Activated naive CD4-positive, alpha-beta T cell (primary cell): ENCODE data around the gene SLC6A11.

Source experiments
- DNase-seq, 4 experiments: peaks; one replicate each; lab custom pipeline; 2025; lab: John Stamatoyannopoulos, UW

SLC6A11 gene

DNA sequence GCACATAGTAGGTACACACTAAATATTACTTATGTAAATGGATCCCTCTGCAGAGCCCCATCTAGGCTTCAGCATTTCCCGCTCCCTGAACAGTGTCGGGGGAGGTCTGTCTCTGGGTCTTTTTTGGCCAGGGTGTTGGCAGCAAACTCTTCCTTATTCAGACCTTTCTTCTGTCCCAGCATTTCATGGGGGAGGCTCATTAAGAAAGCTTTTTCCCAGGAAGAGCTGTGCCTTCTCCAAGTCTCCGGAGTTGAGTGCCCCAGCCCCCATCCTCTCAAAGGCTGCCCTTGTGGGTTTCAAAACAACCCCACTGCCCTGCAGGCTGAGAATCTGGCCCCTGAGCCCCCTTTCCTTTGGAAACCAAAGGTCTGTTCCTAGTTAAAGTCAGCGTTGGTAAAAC is 25.1 kb downstream of the SLC6A11 start:
- DNase-seq = no peak

DNA sequence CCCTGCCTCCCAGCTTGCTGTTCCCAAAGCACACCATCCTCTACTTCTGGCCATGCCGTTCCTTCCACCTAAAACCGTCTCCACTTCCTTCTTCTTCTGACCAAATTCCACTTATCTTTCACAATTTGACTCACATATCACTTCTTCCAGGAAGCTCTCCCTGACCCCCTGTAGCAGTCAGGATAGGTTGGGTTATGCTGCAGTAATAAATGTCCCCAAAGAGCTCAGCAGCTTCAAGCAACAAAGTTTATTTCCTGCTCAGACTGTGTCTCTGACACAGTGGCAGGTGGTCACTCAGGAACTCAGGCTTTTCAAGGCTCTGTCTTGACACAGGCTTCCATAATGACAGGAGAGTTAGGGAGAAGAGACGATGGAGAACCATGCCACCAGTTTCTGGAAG is 27.4 kb downstream of the SLC6A11 start:
- no peak for DNase-seq

DNA sequence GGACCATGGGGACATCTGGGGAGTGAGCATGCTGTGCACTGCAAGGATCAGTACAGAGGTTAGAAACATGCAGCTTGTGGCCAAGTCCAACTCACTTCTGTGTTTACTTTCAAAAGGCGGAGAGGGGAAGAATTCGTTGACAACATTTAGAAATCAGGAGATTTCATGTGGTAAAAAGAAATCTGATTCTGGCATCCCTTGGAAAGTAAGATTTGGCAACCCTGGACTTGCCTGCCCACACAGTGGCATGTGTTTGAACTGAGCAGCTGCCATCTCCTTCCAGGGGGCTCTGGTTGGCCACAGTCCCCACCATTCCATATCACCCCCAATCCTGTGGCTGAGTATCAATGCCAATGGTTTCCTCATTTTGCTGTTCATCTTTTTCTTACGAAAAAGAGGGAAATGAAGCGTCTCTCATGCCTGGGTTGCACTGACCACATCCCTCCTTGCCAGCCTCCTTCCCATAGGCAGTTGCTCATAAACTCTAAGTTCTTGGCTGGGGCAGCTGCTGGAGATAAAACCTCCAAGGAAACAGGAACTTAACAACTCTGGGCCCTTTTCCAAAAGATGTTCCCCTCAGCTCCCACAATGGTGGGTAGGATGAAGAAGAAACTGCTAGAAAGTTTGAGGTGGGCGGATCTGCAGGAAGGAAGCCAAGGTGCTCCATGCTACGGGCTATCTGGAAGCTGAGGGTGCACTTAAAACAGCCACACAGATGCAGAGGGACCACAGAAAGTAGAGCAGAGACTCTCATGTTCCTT is 29.2 kb downstream of the SLC6A11 start:
- no peak for DNase-seq

DNA sequence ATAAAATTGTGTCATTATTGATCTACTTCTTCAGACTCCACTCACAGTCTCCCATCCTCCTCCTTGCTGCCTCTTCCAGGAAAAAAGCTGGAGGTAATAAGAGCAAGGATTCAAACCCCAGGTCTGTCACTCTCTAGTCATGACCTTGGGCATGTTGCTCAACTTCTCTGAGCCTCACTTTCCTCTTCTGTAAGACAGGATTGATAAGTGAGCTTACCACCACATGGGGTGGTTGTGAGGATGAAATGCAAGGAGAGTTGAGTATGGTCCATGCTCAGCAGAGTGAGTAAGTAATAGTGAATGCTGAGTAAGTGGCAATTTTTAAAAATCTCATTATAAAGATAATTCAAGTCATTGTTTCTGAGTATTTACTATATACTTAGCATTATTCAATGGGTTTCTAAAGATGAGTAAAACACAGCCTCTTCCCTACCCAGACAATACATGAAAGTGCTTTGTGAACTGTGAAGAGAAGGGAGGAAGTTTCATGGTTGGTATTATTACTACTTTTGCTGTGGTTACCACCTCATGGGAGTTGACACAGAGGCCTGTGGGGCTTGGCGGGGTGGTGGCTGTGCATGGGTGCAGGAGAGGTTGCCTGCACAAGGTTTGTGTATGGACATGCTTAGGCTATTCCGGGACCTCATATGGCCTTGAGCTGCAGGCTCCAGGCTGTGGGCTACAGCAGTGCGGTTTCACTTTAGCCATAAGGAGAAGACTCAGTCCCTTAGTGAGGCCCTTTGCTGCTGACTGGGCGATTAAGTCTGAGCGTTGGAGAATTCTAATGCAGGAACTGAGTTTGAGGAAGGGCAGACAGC is 30.0 kb downstream of the SLC6A11 start:
- no peak for DNase-seq

DNA sequence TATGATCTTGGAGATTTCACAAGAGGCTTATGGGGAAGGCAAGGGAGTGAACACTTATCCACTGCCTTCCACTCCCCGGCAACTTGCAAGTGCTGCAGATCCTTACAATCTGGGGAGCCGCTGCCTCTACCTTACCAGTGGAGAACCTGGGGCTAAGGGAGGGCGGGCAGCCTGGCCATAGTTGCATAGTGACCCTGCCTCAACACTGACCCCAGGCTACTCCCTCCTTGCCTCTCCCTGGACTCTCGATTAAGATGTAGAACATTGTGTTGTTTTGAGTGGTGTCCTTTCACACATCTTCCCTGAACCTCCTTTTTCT is 30.6 kb downstream of the SLC6A11 start:
- no peak for DNase-seq

DNA sequence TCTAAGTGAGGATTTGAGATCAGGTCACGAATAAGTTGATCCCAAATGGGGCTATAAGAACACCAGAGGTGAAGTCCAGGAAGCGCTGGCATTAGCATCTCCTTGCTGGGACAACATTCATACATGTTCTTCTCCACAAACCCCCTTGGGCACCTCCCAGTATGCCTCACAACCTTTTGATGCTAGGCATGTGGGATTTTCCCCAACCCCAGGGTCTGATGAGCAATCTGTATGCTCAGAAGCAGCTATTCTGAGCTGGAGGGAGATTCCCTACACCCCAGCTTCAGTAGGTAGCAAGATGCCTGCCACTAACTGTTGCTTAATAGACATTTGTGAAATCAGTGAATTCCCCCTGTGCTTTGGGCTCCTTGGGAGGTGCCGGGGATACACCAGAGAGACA is 32.2 kb downstream of the SLC6A11 start:
- DNase-seq = no peak

DNA sequence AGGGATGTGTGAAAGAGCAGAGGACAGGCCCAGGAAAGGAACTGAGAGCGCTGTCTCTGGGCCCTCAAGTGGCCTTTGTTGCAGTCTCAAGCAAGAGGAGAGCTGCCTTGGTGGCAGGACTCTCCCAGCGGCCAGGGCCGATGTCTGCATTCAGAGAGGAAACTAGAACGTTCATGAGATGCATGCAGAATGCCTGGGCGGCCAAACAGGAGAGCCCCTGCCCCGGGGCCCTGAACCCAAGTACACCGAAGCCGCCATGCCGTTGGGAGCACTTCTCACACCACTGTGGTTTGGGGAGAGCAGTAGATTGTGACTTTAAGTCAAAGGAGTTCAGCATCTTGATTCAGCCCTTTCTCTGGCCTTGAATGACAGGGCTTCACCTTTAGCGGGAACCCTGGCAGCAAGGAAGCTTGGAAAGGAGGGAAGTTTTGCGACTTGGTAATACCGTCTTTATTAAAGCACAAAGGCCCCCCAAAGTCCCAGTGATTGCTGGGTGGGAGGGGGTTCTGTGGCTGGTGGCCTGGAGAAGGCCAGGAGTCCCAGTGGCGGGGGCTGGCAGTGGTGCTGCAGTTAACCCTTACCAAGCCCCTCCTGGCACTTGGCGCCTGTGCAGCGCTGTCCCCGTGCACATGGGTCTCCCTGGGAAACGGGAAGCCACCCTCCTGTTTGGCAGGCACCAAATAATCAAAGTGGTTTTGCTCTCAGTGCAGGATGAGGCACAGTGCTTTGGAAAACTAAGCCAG is 36.2 kb downstream of the SLC6A11 start:
- DNase-seq = no peak

DNA sequence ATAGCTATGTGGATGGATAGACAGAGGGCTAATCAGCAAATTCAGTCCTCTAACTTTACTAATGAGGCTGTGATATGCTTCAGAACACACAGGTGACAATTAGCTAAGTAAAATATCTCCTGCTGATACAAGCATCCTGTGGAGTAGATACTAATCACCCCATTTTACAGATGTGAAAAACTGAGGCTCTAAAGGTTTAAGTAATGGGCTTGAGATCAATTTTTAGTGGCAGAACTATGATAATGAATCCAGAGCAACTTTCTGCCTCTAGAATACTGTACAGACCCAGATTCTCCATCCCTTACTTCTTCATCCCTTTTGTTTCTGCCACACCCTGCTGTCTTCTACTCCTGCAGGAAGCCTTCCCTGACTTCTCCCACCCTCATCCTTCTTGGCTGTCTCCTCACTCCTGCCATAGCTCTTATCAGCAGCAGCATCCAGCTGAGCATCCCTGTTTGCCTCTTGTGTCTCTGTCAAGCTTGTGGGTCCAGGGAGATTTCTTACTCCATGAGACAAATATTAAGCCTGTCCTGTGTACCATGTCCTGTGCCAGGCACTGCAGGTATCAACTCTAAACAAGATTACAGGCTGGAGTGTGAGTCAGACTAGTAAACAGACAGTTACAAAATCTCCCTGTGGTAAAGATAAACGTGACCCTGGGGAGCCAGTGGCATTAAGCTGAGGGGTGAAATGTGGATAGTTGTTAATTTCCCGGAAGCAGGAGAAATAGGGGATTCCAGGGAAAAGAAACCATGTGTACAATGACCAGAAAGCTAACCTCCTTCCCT is 39.2 kb downstream of the SLC6A11 start:
- DNase-seq = no peak

DNA sequence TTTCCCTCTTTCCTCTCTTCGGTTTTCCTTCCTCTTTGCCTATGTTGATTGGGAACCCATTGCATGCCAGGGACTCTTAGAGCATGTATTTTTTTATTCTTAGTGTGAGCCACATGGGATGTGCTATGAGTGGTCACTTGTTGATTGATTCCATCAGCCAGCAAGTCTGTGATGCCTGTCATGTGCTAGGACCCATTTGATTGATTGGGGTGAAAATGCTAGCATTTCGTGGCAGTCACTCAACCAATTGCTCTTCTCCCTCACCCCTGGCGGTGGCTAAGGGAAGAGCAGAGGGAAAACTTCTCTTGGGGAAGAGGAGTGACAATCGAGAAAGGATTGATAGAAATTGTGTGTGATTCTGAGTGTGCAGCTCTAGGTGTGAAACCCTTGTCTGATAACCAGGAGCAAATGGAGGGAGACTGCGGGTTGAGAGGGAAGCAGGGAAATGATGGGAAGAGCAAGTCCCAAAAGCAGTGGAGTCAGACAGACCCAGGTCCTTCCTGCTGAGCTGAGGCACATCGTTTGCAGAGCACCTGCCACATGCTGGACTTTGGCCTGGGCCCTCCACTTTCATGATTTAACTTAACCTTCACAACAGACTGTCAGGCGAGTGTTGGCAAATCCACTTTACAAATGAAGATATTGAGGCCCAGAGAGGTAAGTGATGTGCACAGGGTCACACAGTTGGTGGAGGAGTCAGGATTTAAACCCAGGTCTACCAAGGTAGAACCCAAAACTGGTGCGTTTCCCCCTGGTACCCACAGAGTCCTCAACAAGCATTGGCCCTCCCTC is 40.0 kb downstream of the SLC6A11 start:
- DNase-seq = no peak

DNA sequence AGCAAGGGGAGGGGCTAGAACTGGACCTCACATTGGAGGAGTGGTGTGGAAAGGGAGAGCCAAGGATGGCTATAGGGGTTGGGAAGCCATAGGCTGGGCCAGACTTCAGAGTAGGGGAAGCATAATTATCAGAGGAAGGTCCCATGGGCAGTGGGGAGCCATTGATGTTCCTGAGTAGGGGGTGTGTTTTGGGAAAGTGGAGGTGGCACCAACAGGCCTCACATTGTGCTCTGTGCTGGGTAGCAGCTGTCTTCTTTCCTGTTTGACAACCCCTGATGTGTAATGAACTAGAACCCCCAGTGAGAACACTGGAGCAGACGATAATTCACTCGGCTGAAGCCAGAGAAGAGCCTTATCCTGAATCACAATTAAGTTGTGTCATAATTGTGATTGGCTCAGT is 41.2 kb downstream of the SLC6A11 start:
- DNase-seq = no peak

DNA sequence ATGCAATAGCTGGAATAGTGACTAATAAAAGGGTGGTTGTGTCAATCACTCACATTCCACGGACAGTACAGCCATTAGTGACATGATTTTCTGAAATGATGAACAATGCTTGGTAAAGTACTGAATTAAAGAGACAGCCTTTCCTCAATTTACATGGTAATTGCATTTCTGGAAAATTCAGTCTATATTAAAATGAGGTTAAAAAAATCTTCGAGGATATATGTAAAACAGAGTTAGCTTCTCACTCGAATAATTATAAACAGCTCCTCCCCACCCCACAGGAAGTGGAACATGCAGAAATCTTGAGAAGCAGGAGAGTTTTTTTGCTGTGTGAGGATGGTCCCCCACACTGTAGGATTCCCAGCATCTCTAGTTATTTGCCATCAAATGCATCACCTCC is 42.1 kb downstream of the SLC6A11 start:
- DNase-seq = no peak

DNA sequence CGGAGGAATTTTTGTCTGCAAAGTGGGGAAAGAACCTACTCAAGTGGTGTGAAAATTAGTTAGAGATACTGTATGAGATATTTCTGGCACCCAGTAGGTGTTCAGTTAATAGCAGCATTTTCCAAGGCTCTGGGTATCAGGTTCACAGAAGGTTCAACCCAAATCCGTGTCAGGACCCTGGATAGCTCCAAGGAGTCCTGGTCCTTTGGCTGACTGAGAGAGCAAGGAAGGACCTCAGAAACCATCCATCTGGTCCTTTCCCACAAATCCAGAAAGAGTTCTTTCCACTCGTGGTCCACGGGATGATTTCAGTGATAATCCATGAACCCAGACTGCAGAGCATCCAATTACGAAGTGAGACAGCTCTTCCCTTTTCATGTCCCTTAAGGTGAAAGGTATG is 51.4 kb downstream of the SLC6A11 start:
- DNase-seq = no peak

DNA sequence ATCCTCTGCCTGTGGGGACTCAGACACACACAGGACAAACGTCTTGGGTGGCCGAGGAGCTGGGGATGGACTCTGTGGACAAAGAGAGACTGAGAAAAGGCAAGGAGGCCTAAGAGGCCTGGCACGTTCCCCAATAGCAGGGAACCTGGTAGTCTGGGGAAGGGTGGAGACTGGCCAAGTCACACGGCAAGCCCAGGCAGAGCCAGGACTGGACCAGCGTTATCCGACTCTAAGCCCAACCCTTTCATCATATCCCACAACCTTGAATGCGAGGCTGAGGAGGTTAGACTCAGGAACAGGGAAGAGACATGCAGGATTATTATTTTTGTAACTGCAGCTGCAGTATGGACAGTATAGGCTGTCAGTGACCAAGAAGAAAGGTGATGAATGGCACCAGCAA is 53.4 kb downstream of the SLC6A11 start:
- DNase-seq = no peak

DNA sequence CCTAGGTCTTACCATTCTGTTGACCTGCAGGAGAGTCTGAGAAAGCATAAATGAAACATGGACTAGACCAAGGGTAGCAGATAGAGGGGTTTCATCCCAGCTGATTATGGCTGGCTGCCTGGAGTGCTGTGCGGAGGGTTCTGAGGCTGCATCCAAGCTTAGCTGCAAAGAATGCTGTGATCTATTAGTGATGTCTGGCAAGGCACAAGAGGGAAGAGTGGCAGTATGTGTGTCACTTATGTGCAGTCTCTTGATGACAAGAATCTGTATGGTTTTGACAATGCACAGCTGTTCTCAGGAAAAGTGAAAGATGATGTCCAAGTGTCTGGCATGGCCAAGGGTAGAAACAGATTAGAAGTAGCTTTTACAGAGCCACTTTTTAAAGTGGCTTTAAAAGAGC is 54.3 kb downstream of the SLC6A11 start:
- no peak for DNase-seq

DNA sequence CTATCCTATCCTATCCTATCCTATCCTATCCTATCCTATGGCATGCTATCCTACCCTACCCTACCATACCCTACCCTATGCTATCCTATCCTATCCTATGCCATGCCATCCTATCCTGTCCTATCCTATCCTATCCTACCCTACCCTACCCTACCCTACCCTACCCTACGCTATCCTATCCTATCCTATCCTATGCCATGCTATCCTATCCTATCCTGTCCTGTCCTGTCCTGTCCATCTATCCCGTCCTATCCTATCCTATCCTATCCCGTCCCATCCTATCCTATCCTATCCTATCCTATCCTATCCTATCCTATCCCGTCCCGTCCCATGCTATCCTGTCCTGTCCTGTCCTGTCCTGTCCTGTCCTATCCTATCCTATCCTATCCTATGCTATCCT is 57.4 kb downstream of the SLC6A11 start:
- no peak for DNase-seq

DNA sequence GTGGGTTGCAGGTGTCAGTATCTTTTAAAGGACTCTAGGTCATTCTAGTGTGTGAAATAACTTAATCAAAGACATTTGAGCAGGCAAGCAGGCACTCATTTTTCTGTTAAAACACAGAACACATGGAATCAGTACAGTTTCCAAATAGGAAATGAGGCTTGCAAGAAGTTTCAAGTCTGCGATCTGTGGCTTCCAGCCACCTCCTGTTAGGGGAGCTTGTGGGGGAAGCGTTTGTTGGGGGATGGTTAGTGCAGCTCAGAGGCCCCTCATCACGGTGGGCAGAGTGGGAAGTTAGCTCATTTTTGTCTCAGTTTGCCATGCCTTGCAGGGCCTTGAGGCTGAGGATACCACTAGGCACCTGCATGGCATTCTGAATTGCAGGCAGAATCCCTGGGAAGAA is 59.9 kb downstream of the SLC6A11 start:
- no peak for DNase-seq

DNA sequence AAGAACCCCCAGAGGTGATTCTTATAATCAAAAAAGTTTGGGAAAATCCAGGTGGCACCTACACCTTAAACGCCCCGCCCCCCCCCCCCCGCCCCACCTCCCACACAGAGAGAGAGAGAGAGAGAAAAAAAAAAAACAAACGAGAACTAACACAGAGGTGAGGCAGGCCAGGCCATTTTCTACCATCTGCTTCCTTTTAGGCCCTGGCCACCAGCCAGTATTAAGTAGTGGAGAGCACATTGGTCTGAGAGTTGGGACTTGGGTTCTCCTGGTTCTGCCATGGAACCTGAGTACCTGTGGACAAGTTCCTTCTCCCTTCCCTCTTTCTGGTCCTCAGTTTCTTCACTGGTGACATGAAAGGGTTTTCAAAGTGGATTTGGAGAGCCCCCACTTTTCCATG is 60.6 kb downstream of the SLC6A11 start:
- no peak for DNase-seq

DNA sequence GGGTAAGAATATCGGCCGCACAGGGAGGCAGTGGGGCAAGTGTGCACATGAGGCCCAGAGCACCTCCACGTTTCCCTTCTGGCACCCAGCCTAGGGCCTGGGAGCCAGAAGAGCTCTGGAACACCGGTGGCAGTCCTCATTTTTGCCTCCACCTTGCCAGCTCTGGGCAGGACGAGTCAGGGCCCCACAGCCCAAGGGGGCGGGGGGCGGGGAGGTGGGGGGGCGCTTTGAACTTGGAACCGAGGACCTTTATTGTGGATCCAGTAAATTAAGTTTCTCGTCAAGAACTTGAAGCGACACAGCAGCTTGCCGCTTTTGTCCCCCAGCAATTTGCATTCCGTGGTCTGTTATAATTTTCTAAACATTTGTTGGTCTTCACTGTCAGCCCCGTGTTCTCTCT is 66.8 kb downstream of the SLC6A11 start:
- DNase-seq = no peak

DNA sequence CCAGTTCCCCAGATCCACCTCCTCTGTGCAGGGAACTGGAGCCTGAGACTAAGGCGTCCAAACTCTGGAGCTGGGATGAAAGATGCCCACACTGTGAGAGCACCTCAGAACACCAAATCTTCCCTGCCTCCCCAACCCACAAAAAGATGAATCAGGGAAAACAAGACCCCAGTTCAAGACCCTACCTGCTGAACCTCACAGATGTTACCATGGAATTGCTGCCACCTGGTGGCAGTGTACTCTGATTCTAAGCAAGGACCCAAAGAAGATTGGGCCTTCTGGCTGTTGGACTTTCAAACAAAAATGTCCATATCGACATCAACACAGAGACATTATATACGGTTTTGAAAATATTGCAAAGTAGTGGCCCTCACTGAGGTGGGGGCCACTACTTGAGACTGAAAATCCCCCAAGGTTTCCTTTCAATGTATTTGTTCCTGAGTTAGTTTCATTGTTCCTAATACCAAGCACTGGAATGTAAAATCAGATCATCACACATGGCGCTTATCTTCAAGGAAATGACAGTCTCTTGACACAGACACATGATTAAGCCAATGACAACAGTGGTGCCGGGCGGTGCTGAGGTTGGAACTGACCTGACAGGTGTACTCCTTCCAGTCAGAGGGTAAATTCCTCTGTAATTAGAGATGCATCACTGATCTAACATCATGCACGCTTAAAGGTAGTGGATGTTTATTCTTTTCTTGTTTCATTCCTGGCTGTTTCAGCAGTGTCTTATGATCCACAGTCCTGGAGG is 67.6 kb downstream of the SLC6A11 start:
- DNase-seq = no peak

DNA sequence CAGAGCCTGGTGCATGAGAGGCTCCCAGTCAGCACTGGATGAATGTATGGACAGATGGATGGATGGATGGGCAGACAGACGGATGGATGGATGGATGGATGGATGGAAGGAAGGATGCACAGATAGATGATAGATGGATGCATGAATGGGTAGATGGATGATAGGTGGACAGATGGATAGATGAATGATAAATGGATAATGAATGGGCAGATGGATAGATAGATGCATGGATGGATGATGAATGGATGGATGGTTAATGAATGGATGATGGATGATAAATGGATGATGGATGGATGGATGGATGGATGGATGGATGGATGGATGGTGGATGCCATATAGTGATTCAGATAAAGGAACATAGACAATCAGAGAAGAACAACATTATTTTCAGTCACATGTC is 71.0 kb downstream of the SLC6A11 start:
- DNase-seq = no peak
